Osteocyte (in vitro differentiated cells): ENCODE results near the gene OR9Q1. TPM values are rescaled to one million over a fixed set of nuclear protein-coding genes. Genes with fewer than 3 reads are reported as not detected.
"Not testable (repeated sequence)": the region's sequence is repeated elsewhere in the genome, so short reads cannot be mapped to it uniquely, and the experiment has no call there.

Experiments used
- DNase-seq: peaks from one replicate; pipeline ENCODE4 v3.0.0; 2021; ENCODE audit warnings: mixed read lengths; ENCODE audit not compliant: unreplicated experiment; ENCODE audit errors: extremely low spot score
- H3K27ac Mint-ChIP-seq: one replicate; pipeline ENCODE4 v1.8.0; 2021; ENCODE audit warnings: mild to moderate bottlenecking, mixed read lengths; ENCODE audit not compliant: unreplicated experiment
- H3K27me3 Mint-ChIP-seq: one replicate; pipeline ENCODE4 v1.8.0; 2021; ENCODE audit warnings: mixed read lengths; ENCODE audit not compliant: unreplicated experiment
- H3K36me3 Mint-ChIP-seq: one replicate; pipeline ENCODE4 v1.8.0; 2021; ENCODE audit warnings: mixed read lengths; ENCODE audit not compliant: unreplicated experiment
- H3K4me1 Mint-ChIP-seq: one replicate; pipeline ENCODE4 v1.8.0; 2021; ENCODE audit warnings: mixed read lengths; ENCODE audit not compliant: unreplicated experiment
- H3K4me3 Mint-ChIP-seq: one replicate; pipeline ENCODE4 v1.8.0; 2021; ENCODE audit warnings: mild to moderate bottlenecking, moderate library complexity, mixed read lengths; ENCODE audit not compliant: unreplicated experiment
- H3K9me3 Mint-ChIP-seq: one replicate; pipeline ENCODE4 v1.8.0; 2021; ENCODE audit warnings: mixed read lengths; ENCODE audit not compliant: unreplicated experiment
- total RNA-seq: library from RNA; stranded (reverse); gene quantifications from 2 replicates; pipeline ENCODE4 v1.2.1, GENCODE V29; 2021
- TF ChIP-seq, protein P1 (sequence below): fragments of 200-600 bp; sonication (generic); IDR thresholded peaks from 2 replicates; pipeline ENCODE4 v1.5.0; 2021; ENCODE audit warnings: antibody characterized with exemption, mild to moderate bottlenecking, moderate library complexity

Gene OR9Q1
- total RNA-seq, 1 donor from 2014 or later: not detected

- no peak for DNase-seq
- Mint-ChIP-seq H3K4me1 (no peaks in the 10 kb centered on the region), H3K4me3 (no peak overlapping the region), H3K27ac (no peak overlapping the region), H3K36me3 (no peaks in the 10 kb centered on the region), H3K27me3 (peaks cover 15% of the 10 kb centered on the region), H3K9me3 (no peaks in the 10 kb centered on the region)
- TF ChIP-seq, protein P1, sequence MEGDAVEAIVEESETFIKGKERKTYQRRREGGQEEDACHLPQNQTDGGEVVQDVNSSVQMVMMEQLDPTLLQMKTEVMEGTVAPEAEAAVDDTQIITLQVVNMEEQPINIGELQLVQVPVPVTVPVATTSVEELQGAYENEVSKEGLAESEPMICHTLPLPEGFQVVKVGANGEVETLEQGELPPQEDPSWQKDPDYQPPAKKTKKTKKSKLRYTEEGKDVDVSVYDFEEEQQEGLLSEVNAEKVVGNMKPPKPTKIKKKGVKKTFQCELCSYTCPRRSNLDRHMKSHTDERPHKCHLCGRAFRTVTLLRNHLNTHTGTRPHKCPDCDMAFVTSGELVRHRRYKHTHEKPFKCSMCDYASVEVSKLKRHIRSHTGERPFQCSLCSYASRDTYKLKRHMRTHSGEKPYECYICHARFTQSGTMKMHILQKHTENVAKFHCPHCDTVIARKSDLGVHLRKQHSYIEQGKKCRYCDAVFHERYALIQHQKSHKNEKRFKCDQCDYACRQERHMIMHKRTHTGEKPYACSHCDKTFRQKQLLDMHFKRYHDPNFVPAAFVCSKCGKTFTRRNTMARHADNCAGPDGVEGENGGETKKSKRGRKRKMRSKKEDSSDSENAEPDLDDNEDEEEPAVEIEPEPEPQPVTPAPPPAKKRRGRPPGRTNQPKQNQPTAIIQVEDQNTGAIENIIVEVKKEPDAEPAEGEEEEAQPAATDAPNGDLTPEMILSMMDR: no peak
Observed at GRCh38 chr11:57983191-57983590, 40.5 kb upstream of the OR9Q1 start.

DNA sequence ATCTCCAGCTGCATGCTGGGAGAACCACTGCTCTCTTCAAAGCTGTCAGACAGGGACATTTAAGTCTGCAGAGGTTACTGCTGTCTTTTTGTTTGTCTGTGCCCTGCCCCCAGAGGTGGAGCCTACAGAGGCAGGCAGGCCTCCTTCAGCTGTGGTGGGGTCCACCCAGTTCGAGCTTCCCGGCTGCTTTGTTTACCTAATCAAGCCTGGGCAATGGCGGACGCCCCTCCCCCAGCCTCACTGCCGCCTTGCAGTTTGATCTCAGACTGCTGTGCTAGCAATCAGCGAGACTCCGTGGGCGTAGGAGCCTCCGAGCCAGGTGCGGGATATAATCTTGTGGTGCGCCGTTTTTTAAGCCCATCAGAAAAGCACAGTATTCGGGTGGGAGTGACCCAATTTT, 24.2 kb upstream of the OR9Q1 start:
- H3K4me1 Mint-ChIP-seq, H3K4me3 Mint-ChIP-seq, H3K27me3 Mint-ChIP-seq, H3K27ac Mint-ChIP-seq, H3K36me3 Mint-ChIP-seq, H3K9me3 Mint-ChIP-seq, DNase-seq: not testable (repeated sequence)

DNA sequence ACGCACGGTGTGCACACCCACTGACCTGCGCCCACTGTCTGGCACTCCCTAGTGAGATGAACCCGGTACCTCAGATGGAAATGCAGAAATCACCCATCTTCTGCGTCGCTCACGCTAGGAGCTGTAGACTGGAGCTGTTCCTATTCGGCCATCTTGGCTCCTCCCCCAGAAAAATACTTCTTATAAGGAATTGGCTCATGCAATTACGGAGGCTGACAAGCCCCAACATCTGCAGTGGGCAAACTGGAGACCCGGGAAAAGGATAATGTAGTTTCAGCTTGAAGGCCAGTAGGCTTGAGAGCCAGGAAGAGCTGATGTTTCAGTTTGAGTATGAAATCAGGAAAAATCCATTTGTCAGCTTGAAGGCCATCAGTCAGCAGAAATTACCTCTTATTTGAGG, 23.7 kb upstream of the OR9Q1 start:
- not testable (repeated sequence) for DNase-seq, H3K27me3 Mint-ChIP-seq, H3K4me1 Mint-ChIP-seq, H3K27ac Mint-ChIP-seq, H3K4me3 Mint-ChIP-seq, H3K36me3 Mint-ChIP-seq, H3K9me3 Mint-ChIP-seq

DNA sequence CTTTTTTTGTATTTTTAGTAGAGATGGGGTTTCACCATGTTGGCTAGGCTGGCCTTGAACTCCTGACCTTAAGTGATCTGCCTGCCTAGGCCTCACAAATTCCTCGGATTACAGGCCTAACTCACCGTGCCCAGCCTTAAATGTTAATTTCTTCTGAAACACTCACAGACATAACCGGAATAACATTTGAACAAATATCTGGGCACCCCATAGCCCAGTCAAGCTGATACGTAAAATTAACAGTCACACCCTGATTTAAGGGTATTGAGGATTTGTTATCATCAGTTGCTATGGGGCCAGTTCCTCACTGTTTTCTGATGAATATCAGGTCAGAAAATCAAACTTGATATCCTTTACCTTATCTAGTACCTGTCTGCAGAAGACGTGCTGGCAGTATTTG, 23.0 kb upstream of the OR9Q1 start:
- Mint-ChIP-seq H3K4me3 (no peak overlapping the region), H3K4me1 (no peaks in the 10 kb centered on the region), H3K9me3 (no peaks in the 10 kb centered on the region), H3K27me3 (no peaks in the 10 kb centered on the region), H3K27ac (no peak overlapping the region), H3K36me3 (no peaks in the 10 kb centered on the region)
- DNase-seq: no peak
- TF ChIP-seq, protein P1: no peak

- TF ChIP-seq, protein P1: no peak
- no peak overlapping the region for H3K27ac Mint-ChIP-seq
- no peak for DNase-seq
Observed at GRCh38 chr11:58003036-58003435, 20.6 kb upstream of the OR9Q1 start.

DNA sequence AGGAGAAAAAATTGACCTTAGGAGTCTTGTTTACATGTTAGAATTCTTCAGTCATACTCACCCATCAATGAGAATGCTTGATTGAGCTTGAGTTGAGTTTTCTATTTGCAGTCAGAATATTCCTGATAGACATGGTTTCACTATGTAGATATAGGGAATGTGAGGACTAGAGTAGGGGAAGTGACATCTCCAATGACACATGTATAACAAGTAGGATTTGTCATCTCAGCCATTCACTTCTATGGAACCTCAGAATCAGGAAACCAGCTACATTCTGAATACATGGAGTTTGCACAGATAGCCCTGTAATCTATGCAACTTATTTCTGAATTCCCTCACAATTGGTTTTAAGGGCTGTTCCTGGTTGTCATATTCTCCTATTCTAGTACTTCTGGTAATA, 20.1 kb upstream of the OR9Q1 start:
- H3K9me3 Mint-ChIP-seq: no peaks in the 10 kb centered on the region
- TF ChIP-seq, protein P1: no peak
- no peak overlapping the region for H3K4me3 Mint-ChIP-seq
- no peaks in the 10 kb centered on the region for H3K36me3 Mint-ChIP-seq
- no peak for DNase-seq
- no peak overlapping the region for H3K27ac Mint-ChIP-seq
- H3K4me1 Mint-ChIP-seq: no peaks in the 10 kb centered on the region
- H3K27me3 Mint-ChIP-seq: no peaks in the 10 kb centered on the region

More at GRCh38 chr11:58003036-58003435, 20.6 kb upstream of the OR9Q1 start:
- H3K4me1 Mint-ChIP-seq: no peaks in the 10 kb centered on the region
- H3K27me3 Mint-ChIP-seq: no peaks in the 10 kb centered on the region
- H3K9me3 Mint-ChIP-seq: no peaks in the 10 kb centered on the region
- H3K36me3 Mint-ChIP-seq: no peaks in the 10 kb centered on the region
- H3K4me3 Mint-ChIP-seq: no peak overlapping the region
